Measurements from ENCODE around the gene CABLES1.
"Not testable (repeated sequence)": the region's sequence is repeated elsewhere in the genome, so short reads cannot be mapped to it uniquely, and the experiment has no call there.

CABLES1 gene

DNA sequence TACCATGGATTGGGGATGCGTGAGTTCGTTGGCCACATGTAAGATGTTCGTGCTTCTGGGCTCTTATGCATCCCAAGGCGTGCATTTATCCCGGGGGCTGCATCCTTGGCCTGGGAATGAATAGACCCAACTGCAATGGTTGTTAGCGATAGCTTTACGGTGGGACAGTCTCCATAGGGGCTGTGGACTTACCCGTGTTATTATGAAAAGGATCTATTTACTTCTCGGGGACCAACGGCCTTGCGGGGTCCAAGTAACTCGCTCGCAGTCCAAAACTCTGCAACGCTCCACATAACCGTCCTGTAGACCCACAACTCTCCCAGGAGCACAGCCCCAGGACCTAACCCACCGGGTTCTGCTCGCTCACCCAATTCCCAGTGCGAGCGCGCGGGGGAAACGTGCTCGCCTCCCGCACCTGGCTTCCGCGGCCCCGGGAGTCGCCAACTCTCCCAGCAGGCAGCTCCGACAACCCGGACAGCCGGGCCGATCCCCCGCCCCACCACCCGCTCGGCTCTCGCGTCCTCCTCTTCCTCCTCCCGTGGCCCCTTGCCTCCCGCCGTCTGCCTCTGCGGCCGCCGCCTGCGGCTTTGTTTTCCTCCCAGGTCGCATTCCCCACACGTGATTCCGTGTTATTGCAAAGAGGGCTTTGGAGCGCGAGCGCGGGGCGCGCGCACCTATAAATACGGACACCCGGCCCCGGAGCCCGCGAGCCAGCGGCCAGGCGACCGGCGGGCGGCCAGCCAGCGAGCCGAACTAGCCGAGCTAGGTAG lies at the start of gene CABLES1:
Gene CABLES1 (plus strand): TSS at position 706 of the 770 bp plus-strand sequence. CDS start 278 bp downstream, outside the sequence.
- no peak for DNase-seq (ENCODE audit: low read depth)

GRCh38 chr18:23087352-23087751 lies 47.9 kb upstream of the CABLES1 start:
- DNase-seq (ENCODE audit: low read depth), result no peak

DNA sequence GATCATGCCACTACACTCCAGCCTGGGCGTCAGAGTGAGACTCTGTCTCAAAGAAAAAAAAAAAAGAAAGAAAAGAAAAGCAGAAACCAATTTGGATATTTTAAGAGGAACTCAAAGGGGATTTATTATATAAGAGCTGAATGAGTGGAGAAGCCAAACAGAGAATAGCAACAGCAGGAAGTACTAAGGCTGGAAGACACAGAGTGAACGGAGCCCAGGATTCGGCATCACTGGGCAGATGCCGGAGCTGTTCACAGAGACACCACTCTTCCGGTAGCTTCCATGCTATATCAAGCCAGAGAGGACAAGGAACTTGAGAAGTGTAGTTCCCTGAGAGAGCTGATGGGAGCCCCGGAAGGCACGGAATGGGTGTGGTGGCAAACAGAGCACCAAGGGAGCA lies 47.0 kb upstream of the CABLES1 start:
- no peak for DNase-seq (ENCODE audit: low read depth)

- not testable (repeated sequence) for DNase-seq (ENCODE audit: low read depth)
These were observed 44.0 kb upstream of the CABLES1 start for GRCh38 chr18:23091017-23091993.

DNA sequence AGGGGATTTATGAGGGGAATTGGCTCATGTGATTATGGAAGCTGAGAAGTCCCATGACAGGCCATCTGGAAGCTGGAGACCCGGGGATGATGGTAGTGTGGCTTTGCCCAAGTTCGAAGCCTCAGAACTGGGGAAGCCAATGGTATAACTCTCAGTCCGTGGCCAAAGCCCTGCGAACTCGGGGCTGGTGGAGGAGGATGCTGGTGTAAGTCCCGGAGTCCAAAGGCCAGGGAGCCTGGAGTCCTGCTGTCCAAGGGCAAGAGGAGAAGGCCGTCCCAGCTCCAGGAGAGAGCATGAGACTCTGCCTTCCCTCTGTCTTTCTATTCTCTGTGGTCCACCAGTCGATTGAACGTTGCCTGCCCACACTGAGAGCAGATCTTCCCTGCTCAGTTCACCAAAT lies 43.2 kb upstream of the CABLES1 start:
- no peak for DNase-seq (ENCODE audit: low read depth)

DNA sequence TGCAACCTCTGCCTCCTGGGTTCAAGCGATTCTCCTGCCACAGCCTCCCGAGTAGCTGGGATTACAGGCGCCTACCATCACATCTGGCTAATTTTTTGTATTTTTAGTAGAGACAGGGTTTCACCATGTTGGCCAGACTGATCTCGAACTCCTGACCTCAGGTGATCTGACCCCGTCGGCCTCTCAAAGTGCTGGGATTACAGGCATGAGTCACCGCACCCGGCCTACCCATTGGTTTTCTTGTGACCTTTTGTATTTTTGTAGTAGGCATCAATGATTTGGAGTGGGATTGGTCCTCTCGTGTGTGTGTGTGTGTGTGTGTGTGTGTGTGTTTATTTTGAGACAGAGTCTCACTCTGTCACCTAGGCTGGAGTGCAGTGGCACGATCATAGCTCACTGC lies 42.2 kb upstream of the CABLES1 start:
- DNase-seq (ENCODE audit: low read depth), result not testable (repeated sequence)

- DNase-seq (ENCODE audit: low read depth), result no peak
These were observed 41.5 kb upstream of the CABLES1 start for GRCh38 chr18:23093772-23094171.

DNA sequence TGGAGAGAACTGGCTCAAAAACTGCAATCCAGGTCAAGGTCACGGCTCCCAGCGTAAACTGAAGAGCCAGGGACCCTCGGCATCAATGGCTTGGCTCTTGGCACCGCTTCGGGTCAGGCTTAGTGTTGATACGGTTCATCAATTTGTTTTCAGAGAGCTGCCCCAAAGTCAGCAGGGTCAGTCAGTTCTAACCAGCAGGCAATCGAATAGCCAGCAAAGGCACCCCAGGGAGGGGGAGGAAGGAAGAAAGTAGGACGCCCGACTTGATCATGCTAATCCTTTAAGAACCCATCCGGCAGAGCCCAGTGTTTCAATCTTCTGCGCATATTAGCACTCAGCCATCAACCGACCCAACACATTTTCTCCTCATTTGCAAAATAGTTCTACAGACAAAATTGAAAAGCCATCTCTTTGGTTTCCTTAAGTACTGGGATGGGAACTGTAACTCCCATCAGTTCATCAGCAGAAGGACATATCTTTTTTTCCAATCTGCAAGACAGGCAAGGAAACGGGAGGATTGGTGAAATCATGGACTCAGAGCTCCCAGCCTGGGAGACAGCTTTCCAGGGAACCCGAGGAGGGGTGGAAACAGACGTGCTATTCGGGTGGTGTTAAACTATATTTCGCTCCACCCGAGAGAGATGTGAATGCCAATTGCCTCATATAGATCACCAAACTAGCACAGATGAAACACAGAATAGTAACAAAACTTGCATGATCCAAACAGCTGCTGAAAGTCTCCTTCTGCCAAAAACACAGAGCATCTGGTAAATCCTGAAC lies 40.7 kb upstream of the CABLES1 start:
- no peak for DNase-seq (ENCODE audit: low read depth)

DNA sequence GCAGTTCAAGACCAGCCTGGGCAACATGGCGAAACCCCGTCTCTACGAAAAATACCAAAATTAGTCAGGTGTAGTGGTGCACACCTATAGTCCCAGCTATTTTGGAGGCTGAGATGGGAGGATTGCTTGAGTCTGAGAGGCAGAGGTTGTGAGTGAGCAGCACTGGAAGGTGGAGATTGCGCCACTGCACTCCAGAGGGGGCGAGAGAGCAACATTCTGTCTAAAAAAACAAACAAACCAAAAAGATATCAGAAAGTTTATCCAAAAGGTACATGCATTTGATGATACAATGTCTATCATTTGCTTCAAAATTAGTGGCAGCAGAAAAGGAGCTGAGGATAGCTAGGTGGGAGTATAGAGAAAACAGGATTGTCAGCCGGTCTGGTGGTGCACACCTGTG lies 39.8 kb upstream of the CABLES1 start:
- DNase-seq (ENCODE audit: low read depth), result no peak

GRCh38 chr18:23097016-23097415 lies 38.3 kb upstream of the CABLES1 start:
- DNase-seq (ENCODE audit: low read depth), result not testable (repeated sequence)

DNA sequence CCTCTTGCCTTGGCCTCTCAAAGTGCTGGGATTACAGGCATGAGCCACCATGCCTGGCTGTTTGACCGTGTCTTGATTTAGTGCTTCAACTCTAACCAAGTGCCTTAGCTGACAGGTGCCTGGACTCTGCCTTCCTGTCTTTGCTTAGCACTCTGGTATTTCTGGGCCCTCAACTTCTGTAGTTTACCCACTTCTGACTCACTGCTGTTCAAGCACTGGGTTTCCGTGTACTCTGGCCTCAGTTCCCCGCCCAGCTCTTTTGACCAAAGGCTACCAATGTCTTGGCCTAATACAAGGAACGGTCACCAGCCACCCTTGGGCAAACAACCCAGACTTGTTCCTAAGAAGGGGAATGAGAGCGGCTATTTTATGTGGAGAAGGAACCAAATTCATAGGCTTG lies 35.7 kb upstream of the CABLES1 start:
- no peak for DNase-seq (ENCODE audit: low read depth)

- DNase-seq (ENCODE audit: low read depth), result no peak
These were observed 33.3 kb upstream of the CABLES1 start for GRCh38 chr18:23101861-23102432.

DNA sequence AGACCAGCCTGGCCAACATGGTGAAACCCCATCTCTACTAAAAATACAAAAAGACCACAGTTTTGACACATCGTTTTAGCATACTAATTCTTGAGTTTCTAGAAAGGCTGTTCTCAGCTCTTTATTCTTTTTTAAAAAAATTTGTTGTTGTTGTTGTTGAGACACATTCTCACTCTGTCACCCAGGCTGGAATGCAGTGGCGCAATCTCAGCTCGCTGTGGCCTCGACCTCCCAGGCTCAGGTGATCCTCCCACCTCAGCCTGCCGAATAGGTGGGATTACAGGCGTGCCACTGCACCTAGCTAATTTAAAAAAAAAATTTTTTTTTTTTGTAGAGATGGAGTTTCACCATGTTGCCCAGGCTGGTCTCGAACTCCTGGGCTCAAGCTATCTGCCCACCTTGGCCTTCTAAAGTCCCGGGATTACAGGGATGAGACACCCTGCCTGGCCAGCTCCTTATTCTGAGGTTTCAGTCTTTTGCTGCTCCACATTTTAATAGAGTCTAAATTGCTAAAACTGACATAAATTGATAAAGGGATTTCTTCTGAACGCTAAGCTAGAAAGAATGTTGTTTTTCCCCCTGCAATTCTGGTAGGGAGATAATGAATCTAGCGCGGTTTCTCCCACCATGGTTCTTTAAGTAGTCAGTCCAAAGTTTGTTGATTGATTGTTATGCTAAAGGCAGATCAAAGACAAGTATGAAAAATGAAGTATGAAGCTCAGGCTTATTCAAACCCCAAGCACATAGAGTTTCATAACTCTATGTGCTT lies 32.6 kb upstream of the CABLES1 start:
- DNase-seq (ENCODE audit: low read depth), result no peak

DNA sequence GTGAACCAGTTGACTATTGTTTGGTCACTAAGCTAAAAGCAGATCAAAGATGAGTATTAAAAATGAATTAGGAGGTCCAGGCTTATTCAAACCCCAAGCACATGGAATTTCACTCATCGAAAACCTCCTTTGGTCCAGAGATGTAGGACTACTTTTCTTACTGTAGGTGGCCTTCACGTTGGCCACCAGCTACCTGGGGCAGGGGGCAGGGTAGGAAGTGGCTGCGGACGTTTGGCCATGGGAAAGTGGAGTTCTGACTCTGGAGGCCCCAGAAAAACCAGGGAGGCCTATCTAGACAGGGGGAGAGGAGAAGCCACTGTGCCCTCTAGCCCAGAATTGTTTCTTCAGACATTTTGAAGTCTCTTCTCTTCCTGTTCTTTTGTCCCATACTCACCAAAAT lies 31.8 kb upstream of the CABLES1 start:
- DNase-seq (ENCODE audit: low read depth), result no peak

DNA sequence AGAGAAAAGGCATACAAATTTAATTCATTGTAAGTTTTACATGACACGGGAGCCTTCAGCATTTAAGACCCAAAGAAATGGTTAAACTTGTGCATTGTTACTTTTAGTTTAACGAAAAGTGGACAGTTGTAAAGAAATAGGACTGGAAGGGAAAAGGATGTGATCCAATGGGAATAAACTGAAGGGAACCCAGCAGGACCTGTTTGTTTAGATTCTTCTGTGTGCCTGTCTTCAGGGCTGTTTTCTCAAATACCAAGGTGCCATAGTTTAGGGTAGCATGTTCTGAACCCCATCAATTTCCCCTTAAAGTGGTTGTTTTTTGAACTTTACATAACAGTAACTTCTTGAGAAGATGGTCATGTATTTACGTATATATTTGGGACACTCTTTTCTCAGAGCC lies 30.3 kb upstream of the CABLES1 start:
- no peak for DNase-seq (ENCODE audit: low read depth)

DNA sequence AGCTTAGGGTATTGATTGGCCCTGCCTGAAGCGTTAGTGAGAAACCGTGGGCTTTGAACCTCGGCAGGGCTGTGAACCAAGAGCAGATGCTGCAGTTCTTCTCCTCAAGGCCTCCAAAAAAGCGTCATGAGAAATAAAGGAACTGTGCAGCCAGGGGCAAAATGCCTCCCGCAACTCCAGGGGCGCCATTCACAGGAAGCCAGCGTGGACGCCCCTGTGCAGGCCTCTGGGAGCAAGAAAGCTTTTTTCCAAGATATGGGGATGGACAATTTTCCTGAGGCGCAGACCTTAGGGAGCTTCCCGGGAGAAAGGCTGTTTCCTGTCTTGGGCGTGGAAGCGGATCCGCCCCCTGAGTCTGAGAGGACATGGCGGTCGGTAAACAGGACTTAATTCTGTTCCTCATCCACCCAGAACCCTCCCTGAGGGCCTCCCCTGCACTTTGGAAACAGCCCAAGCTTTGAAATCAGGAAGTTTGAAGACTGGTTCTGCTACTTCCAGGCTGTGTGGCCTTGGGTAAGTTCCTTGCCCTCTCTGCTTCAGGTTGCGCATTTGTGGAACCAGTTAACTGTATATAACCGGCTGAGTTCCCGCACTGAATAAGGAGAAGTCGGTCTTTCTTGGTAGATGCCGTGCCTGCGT lies 29.6 kb upstream of the CABLES1 start:
- DNase-seq (ENCODE audit: low read depth), result no peak

GRCh38 chr18:23106575-23106974 lies 28.7 kb upstream of the CABLES1 start:
- DNase-seq (ENCODE audit: low read depth), result no peak

DNA sequence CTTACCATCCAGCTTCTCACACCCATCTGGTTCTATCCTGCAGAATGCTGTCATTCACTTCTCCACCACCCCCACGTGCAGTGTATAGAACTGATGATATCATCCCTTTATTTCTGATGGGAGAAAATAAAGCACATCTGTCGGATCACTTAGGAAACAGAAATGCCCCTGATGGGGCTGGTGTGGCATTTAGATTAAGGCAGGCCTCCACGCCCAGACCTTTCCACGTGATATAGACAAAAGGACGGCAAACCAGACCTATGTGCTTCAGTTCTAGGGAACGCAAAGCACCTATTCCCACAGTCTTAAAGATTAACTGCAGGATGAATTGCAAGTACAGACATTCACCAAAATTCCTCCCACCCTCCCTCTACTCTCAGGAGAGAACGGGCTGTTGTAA lies 27.6 kb upstream of the CABLES1 start:
- DNase-seq (ENCODE audit: low read depth), result no peak

GRCh38 chr18:23108496-23108895 lies 26.8 kb upstream of the CABLES1 start:
- no peak for DNase-seq (ENCODE audit: low read depth)

- not testable (repeated sequence) for DNase-seq (ENCODE audit: low read depth)
These were observed 26.1 kb upstream of the CABLES1 start for GRCh38 chr18:23109163-23109562.

GRCh38 chr18:23113576-23113975 lies 21.7 kb upstream of the CABLES1 start:
- DNase-seq (ENCODE audit: low read depth), result no peak

Measured in stimulated activated CD8-positive, alpha-beta memory T cell treated with anti-CD3 and anti-CD28 coated beads, Interleukin-12 subunit alpha, Interleukin-12 subunit beta, amount 100 ng/mL, for 1 hour (primary cell).